Measurements from ENCODE around the gene PKIB.

GRCh38 chr6:122714059-122714458, 103.9 kb downstream of the PKIB start:
- TF ChIP-seq MAX (IDR thresholded peaks at IDR 0.05; ENCODE audit: insufficient read depth, insufficient read length) = no peak
- no peak for TF ChIP-seq CTCF (IDR thresholded peaks at IDR 0.05; ENCODE audit: extremely low read depth in 1 of 2, insufficient read depth in 1 of 2, low read depth in 1 of 2, low read length in 2 of 2)
- no peak for TF ChIP-seq EZH2 (IDR thresholded peaks at IDR 0.05; ENCODE audit: borderline replicate concordance, low read depth, low read length, severe bottlenecking)
- TF ChIP-seq POLR2A (IDR thresholded peaks at IDR 0.05; ENCODE audit: low read depth, low read length) = no peak
- no peak for TF ChIP-seq GATA2 (IDR thresholded peaks at IDR 0.05; ENCODE audit: insufficient read depth, insufficient read length, low read depth, low read length)
- TF ChIP-seq POLR2AphosphoS5 (IDR thresholded peaks at IDR 0.05; ENCODE audit: insufficient read depth, low read depth, low read length) = no peak
- no peak for TF ChIP-seq JUN (IDR thresholded peaks at IDR 0.05; ENCODE audit: borderline replicate concordance, insufficient read depth, insufficient read length, low read depth)
- TF ChIP-seq FOS (IDR thresholded peaks at IDR 0.05; ENCODE audit: borderline replicate concordance, insufficient read depth, low read length) = no peak

Data from endothelial cell of umbilical vein (primary cell).